ENCODE measurements around the gene TRIM17.

The TRIM17 gene

GRCh38 chr1:228358039-228358763, 58.5 kb downstream of the TRIM17 start:
- DNase-seq, result no peak
- Histone ChIP-seq H3K27ac (ENCODE audit: low read length) (no peak overlapping the region), H3K27me3 (replicated peaks; ENCODE audit: insufficient read depth, low read length) (no peaks in the 10 kb centered on the region)

More at GRCh38 chr1:228358039-228358763, 58.5 kb downstream of the TRIM17 start:
- no peak overlapping the region for H3K4me3 ChIP-seq (ENCODE audit: low read length)
- no peaks in the 10 kb centered on the region for H3K36me3 ChIP-seq (replicated peaks; ENCODE audit: insufficient read depth, low read length)
- no peaks in the 10 kb centered on the region for H3K4me1 ChIP-seq (ENCODE audit: low read length)
- H3K9me2 ChIP-seq (replicated peaks; ENCODE audit: insufficient read depth, low read length), result no peaks in the 10 kb centered on the region
- no peak for TF ChIP-seq CTCF (IDR thresholded peaks at IDR 0.05; ENCODE audit: low read length)
- TF ChIP-seq EZH2 (optimal IDR thresholded peaks at IDR 0.05; ENCODE audit: low read depth, low read length), result no peak
- no peak for TF ChIP-seq EZH2phosphoT487 (IDR thresholded peaks at IDR 0.05; ENCODE audit: low read length)
- H3F3A ChIP-seq (ENCODE audit: insufficient read depth, low read length), result no peaks in the 10 kb centered on the region
- H3K9me3 ChIP-seq (replicated peaks; ENCODE audit: insufficient read depth, low read length), result no peaks in the 10 kb centered on the region
- no peak overlapping the region for H3K9ac ChIP-seq (ENCODE audit: low read length)
- no peaks in the 10 kb centered on the region for H3K79me2 ChIP-seq (ENCODE audit: low read length)
- no peaks in the 10 kb centered on the region for H4K20me1 ChIP-seq (ENCODE audit: insufficient read depth, low read length)
- H3K4me2 ChIP-seq (ENCODE audit: low read depth, low read length), result no peak overlapping the region
- no peak overlapping the region for H2AFZ ChIP-seq (ENCODE audit: low read length)
